Limb (tissue), 2 donors: Measurements from ENCODE around the gene SLC12A6.
"Not testable (repeated sequence)": the region's sequence is repeated elsewhere in the genome, so short reads cannot be mapped to it uniquely, and the experiment has no call there.

ENCODE experiments used
- DNase-seq, 2 donors: peaks; one replicate each; pipeline ENCODE4 v3.0.0-alpha.2; 2016; ENCODE audit errors: extremely low spot score in 2 of 2

The SLC12A6 gene

GRCh38 chr15:34357653-34358052 is 20.1 kb upstream of the SLC12A6 start:
- DNase-seq, result no peak

GRCh38 chr15:34355241-34355640 is 17.7 kb upstream of the SLC12A6 start:
- DNase-seq, result no peak

- DNase-seq, result no peak
These were observed 16.7 kb upstream of the SLC12A6 start for GRCh38 chr15:34354286-34354685.

- DNase-seq, result no peak
These were observed 16.0 kb upstream of the SLC12A6 start for GRCh38 chr15:34353627-34354026.

- not testable (repeated sequence) for DNase-seq
These were observed 15.4 kb upstream of the SLC12A6 start for GRCh38 chr15:34352996-34353395.

- no peak for DNase-seq
These were observed 12.2 kb upstream of the SLC12A6 start for GRCh38 chr15:34349769-34350168.

- DNase-seq, result no peak
These were observed 11.2 kb upstream of the SLC12A6 start for GRCh38 chr15:34348735-34349300.

- DNase-seq, result no peak
These were observed 10.5 kb upstream of the SLC12A6 start for GRCh38 chr15:34347951-34348638.

GRCh38 chr15:34342737-34343575 is 5.4 kb upstream of the SLC12A6 start, which contains the start of the genes NOP10 and NUTM1:
Gene NOP10, minus strand, starts transcription at chr15:34343136. Its CDS starts 63 bp downstream, at chr15:34343073.
Gene NUTM1, plus strand, starts transcription at chr15:34343315. Its CDS starts 382 bp downstream, at chr15:34343697.
- peak; percentile 93 to 94 for DNase-seq

GRCh38 chr15:34342213-34342736 is 4.7 kb upstream of the SLC12A6 start:
- DNase-seq, result not testable (repeated sequence)

- DNase-seq, result no peak
These were observed 4.0 kb upstream of the SLC12A6 start for GRCh38 chr15:34341381-34342212.

GRCh38 chr15:34339946-34340345 is 2.4 kb upstream of the SLC12A6 start:
- DNase-seq, result no peak

GRCh38 chr15:34338347-34338746 is 766 bp upstream of the SLC12A6 start:
- no peak for DNase-seq

GRCh38 chr15:34336991-34337556 is 507 bp downstream of the SLC12A6 start:
- DNase-seq, result no peak

- no peak for DNase-seq
These were observed 1.2 kb downstream of the SLC12A6 start for GRCh38 chr15:34336231-34336990.

GRCh38 chr15:34335176-34336032 is 2.2 kb downstream of the SLC12A6 start:
- no peak for DNase-seq

GRCh38 chr15:34334672-34335071 is 2.9 kb downstream of the SLC12A6 start:
- DNase-seq, result no peak

GRCh38 chr15:34332553-34333120 is 4.9 kb downstream of the SLC12A6 start:
- no peak for DNase-seq

GRCh38 chr15:34331809-34332208 is 5.8 kb downstream of the SLC12A6 start:
- DNase-seq, result no peak
